GM19193 (cell line): Measurements from ENCODE around the gene PNPLA3.

ENCODE experiments used
- POLR2A ChIP-seq: IDR thresholded peaks from 4 replicates; pipeline ENCODE4 v1.6.1; 2011; ENCODE audit not compliant: insufficient read depth, insufficient read length; ENCODE audit errors: extremely low read depth

PNPLA3 gene

GRCh38 chr22:43980579-43980978 is 57.0 kb downstream of the PNPLA3 start:
- TF ChIP-seq POLR2A: no peak

GRCh38 chr22:43980996-43981395 is 57.4 kb downstream of the PNPLA3 start:
- TF ChIP-seq POLR2A: no peak

GRCh38 chr22:43983808-43984207 is 60.2 kb downstream of the PNPLA3 start:
- TF ChIP-seq POLR2A: no peak

GRCh38 chr22:43985532-43985931 is 61.9 kb downstream of the PNPLA3 start:
- TF ChIP-seq POLR2A: no peak

- no peak for TF ChIP-seq POLR2A
Observed at GRCh38 chr22:43988116-43988820, 64.7 kb downstream of the PNPLA3 start.

GRCh38 chr22:43988960-43989359 is 65.4 kb downstream of the PNPLA3 start:
- TF ChIP-seq POLR2A: no peak

- no peak for TF ChIP-seq POLR2A
Observed at GRCh38 chr22:43990044-43990443, 66.4 kb downstream of the PNPLA3 start.

GRCh38 chr22:43991316-43992020 is 67.9 kb downstream of the PNPLA3 start:
- no peak for TF ChIP-seq POLR2A

GRCh38 chr22:43992331-43992821 is 68.8 kb downstream of the PNPLA3 start:
- TF ChIP-seq POLR2A: no peak

- TF ChIP-seq POLR2A: no peak
Observed at GRCh38 chr22:43993072-43993760, 69.6 kb downstream of the PNPLA3 start.

GRCh38 chr22:43994006-43994405 is 70.4 kb downstream of the PNPLA3 start:
- TF ChIP-seq POLR2A: no peak

GRCh38 chr22:43994416-43994815 is 70.8 kb downstream of the PNPLA3 start:
- TF ChIP-seq POLR2A: no peak

GRCh38 chr22:43995057-43995685 is 71.6 kb downstream of the PNPLA3 start:
- TF ChIP-seq POLR2A: no peak

GRCh38 chr22:43995798-43996169 is 72.2 kb downstream of the PNPLA3 start:
- TF ChIP-seq POLR2A: no peak
